Dermis microvascular lymphatic vessel endothelial cell (primary cell): Measurements from ENCODE around the gene HNRNPA2B1. TPM values are rescaled to one million over a fixed set of nuclear protein-coding genes. Genes with fewer than 3 reads are reported as not detected.

Experiments
- DNase-seq, 2 donors: peaks; one replicate each; pipeline versions ENCODE4 v3.0.0 to v3.0.0-alpha.2; 2010; ENCODE audit warnings: low read depth in 2 of 2
- total RNA-seq: library from RNA; depleted of rRNA; stranded (reverse); fragments of >200 nt; gene quantifications from 2 replicates; pipeline ENCODE4 v1.2.1, GENCODE V29; 2014

HNRNPA2B1 gene
- 99.9 and 102 TPM in 2 replicates for total RNA-seq

DNA sequence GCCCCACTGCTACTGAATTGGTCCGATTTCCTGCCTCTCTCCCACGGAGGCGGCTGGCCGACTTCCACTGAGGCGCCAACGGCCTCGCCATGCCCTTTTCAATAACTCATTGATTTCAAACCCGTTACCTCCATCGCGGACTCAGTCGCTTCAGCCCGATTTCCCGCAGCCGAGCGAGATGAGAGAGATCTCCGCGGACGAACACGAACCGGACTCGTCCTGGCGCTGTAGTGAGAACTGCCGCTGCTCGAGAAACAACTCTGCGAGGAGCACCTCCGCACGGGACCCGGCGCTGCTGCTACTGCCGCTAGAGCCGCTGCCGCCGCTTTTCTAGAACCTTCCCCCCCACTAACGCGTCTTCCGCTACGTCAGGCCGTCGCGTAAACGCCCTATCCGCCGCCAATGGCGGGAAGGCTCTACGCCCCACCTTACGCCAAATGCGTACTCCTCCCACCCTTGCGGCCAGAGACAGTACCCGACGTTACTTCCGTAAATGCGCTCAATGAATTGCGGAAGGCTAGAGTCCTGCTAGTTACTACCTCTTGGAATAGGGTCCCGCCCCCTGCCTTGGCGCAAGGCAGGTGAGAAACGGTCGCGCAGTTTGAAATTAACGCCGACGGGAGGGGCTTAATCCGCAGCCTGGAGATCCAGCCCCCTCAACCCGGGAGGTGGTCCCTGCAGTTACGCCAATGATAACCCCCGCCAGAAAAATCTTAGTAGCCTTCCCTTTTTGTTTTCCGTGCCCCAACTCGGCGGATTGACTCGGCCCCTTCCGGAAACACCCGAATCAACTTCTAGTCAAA, at the start of gene HNRNPA2B1:
Gene HNRNPA2B1, minus strand, starts transcription at position 303 of the 803 bp plus-strand sequence. Its CDS starts 169 bp downstream, at position 134.
- peak; percentile 97 to 99 for DNase-seq

DNA sequence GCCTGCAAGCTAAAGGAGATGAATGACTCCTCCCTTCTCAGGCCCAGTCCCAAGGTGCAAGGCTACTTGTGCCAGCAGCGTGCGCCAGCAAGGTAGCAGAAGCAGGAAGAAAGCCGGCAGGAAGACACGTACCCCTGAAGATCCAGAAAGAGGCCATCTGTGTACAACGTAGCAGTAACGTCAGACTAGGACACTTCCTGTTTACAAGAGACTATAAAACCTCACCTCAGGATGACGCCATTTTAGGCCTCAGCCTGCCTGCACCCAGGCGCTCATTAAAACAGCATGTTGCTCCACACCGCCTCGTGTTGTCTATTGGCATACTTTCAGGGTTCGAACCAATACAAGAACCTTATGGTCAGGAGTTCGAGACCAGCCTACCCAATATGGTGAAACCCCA, 49.7 kb upstream of the HNRNPA2B1 start:
- DNase-seq: no peak

DNA sequence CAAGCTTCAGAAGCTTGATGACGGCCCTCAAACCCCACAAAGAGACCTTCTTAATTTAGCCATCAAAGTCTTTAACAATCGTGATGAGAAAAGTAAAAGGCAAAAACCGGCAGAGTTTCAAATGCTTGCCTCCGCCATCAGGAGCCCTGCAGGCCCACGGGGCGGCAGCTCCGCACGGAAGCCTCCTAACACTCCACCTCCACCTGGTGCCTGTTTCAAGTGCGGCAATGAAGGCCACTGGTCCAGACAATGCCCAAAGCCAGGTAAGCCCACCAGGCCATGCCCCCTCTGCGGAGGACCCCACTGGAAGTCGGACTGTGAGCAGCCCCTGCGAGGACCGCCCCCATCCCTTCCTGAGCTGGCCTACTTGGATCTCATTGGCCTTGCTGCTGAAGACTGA, 44.6 kb upstream of the HNRNPA2B1 start:
- DNase-seq: no peak

DNA sequence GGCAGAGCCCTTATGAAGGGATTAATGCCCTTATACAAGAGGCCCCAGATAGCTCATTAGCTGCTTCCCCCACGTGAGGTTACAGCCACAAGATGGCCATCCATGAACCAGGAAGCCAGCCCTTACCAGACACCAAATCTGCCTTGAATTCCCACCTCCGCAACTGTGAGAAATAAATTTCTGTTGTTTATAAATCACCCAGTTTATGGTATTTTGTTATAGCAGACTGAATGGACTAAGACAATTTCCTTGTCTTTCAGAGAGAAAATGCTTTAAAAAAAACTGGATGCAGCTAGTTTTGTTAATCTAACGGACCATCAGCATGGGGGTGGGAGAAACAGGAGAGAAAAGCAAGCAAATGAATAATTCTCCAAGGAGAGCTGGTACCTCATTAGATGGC, 37.5 kb upstream of the HNRNPA2B1 start:
- DNase-seq: no peak

DNA sequence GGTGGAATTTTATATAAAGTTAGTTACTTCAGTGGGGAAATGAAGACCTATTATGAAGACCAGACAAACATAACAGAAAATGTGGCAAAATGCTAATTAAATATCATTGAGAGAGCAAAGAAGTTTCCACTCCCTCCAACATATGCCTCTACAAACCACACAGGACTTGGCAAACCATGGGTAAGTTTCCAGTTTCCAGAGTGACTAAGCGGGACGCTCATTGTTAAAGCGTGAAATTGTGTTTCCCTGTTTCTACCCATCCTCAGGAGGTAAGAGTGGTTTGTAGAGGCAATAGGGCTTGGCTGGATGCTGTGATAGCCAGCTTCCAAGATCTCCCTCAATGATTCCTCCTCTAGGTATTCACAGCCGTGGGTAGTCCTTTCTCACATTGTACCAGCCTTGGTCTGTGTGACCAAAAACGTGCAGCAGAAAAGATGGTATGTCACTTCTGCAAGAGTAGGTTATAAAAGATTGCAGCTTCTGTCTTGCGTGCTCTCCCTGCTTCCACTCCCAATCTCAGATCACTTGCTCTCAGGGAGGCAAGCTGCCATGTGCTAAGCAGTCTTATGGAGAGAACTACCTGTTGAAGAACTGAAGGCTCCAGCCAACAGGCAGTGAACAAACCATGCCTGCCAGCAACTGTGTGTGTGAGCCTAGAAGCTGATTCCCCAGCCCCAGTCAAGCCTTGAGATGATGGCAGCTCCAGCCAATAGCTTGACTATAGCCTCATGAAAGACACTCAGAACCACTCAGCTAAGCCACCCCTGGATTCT, 36.7 kb upstream of the HNRNPA2B1 start:
- DNase-seq: no peak

DNA sequence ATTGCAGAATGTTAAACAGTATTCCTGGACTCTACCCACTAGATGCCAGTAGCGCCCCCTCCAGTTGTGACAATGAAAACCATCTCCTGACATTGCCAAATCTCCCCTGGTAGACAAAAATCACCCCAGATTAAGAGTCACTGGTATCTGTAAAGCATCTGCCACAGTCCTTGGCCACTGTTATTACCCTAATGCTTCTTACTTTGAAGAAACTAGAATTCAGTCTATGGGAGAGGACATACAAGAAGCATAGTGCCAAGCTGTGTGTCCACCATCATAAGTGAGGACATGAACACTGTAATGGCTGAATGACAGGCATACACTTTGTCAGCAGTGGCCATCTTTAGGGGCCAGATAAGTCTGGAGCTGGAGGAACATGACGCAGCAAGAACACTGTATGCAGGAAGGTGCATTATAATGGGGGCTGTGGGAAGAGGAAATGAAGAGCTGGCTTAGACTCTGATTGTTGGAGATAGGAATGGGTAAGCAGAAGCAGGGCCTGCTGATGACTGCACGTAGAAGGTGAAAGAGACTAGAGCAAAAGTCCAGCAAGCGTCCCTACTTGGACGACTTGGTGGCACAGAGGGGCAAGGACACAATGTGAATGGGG, 33.5 kb upstream of the HNRNPA2B1 start:
- DNase-seq: peak in 1 of 2 donors; percentile 16

DNA sequence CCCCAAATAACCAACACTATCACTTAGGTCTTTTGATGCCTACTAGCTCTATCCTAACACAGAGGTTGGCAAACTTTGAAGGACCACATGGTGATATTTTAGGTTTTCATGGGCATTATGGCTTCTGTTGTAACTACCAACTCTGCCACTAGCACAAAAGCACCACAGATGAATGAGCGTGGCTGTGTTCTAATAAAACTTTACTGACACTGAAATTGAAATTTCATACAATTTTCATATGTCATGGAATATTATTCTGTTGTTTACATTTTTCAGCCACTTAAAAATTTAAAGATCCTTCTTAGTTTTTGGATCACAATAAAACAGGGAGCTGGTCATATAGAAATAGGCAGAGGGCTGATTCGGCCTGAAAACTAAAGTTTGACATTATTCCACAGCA, 27.4 kb upstream of the HNRNPA2B1 start:
- no peak for DNase-seq

DNA sequence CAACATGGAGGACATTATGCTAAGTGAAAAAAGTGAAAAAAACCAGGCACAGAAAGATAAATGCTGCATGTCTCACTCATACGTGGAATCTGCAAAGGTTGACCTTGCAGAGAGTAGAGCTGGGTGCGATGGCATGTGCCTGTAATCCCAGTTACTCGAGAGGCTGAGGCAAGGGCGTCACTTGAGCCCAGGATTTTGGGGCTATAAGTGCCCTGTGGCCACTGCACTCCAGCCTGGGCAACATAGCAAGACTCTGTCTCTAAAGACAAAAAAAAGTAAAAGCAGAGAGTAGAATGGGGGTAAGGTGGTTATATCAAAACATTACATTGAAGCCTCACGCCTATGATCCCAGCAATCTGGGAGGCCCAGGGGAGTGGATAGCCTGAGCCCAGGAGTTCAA, 23.8 kb upstream of the HNRNPA2B1 start:
- no peak for DNase-seq

DNA sequence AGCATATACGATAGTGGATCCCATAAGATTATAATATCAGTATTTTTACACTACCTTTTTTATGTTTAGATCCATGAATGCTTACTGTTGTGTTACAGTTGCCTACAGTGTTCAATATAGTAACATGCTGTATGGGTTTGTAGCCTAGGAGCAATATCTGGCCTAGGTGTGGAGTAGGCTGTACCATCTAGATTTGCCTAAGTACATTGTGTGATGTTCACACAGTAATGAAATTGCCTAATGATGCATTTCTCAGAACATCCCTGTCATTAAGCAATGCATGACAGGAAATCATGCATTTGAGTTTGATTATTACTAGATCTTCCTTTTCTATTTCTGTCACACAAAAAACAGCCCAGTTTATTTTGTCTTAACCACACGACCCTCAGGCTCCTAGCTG, 15.5 kb upstream of the HNRNPA2B1 start:
- DNase-seq: no peak

DNA sequence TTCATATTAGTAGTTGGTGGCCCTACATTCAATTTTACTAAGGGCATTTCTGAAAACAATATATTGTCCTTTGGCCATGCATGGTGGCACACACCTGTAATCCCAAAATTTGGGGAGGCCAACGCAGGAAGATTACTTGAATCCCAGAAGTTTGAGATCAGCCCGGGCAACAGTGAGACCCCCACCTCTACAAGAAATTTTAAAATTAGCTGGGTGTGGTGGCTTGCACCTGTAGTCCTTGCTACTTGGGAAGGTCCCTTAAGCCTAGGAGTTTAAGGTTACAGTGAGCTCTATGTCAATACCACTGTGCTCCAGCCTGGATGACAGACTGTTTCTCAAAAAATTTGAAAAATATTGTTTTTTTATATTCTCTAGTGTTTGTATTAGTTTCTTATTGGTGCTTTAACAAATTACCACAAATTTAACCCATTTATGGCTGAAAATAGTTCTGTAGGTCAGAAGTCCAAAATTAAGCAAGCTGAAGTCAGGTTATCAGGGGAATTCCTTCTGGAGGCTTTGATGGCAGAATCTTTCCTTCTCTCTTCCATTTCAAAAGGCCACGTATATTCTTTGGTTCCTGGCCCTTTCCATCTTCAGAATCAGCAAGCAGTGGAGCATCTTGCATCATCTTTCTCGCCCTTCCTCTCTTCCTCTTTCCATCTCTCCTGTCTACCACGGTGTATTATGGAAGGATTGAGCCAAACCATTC, 13.4 kb upstream of the HNRNPA2B1 start:
- DNase-seq: no peak

DNA sequence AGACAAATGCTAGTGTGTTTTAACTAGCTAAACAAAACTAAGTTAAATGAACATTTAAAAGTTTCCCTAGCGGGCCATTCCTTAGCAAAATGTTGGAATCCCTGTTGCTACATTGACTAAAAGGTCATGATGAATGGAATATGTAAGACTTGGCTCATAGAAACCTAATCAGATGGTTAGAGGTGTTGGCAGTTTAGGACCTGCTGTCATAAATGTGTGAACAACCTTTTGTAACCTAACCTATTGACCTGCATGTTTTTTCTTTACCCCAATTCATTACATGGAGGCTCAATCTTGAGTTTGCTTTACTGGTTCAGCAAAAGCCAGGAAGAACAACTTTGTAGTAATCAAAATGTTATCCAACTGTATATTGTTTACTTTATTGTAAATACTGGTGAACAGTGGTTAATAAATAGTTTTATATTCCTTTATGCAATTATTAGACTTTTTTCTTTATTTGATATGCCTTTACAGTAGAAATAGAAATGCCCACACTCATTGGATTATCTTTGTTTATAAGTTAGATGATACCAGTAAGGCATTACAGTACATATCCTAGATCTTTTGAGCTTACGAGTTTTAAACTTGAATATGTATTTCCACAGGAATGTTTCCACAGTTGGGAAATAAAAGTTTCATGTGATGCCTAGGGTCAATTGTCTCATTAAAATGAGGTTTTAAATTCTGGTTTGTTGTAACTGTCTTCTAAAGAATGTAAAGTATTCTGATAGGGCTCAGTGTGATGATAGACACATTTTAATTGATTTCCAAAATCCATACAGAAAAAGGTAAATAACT, 12.6 kb upstream of the HNRNPA2B1 start:
- no peak for DNase-seq

DNA sequence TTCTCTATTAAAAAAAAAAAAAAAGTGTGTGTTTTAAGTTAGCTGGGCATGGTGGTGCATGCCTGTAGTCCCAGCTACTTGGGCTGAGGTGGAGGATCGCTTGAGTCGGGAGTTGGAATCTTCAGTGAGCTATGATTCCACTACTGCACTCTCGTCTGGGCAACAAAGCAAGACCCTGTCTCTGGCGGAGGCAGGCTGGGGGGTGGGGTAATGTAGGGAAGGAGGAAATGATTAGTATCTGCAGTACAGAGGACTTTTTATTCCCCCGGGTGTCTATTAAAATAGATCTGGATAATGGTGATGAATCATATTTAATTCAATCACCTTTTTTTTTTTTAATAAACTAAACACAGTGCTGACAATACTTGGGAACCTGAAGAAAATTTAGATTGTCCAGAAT, 7.5 kb upstream of the HNRNPA2B1 start:
- DNase-seq: peak in 1 of 2 donors; percentile 51

DNA sequence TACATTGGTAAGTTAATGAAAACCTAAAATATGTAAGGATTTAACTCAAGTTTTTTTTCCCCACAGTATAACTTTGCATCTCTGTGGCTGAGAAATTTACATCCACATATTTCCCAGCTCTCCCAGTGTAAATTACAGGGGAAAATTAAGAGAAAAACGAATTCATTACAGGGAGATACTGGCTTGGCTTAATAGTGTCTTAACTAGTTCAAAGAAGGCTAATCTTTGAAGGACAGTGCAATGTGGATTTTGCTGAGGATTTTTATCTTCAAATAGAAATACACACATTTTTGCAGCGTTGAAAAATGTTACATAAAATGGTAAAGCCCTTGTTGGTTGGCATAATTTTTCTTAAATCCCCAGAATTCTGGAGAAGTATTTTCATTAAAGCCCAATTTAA, 2.5 kb upstream of the HNRNPA2B1 start:
- no peak for DNase-seq

DNA sequence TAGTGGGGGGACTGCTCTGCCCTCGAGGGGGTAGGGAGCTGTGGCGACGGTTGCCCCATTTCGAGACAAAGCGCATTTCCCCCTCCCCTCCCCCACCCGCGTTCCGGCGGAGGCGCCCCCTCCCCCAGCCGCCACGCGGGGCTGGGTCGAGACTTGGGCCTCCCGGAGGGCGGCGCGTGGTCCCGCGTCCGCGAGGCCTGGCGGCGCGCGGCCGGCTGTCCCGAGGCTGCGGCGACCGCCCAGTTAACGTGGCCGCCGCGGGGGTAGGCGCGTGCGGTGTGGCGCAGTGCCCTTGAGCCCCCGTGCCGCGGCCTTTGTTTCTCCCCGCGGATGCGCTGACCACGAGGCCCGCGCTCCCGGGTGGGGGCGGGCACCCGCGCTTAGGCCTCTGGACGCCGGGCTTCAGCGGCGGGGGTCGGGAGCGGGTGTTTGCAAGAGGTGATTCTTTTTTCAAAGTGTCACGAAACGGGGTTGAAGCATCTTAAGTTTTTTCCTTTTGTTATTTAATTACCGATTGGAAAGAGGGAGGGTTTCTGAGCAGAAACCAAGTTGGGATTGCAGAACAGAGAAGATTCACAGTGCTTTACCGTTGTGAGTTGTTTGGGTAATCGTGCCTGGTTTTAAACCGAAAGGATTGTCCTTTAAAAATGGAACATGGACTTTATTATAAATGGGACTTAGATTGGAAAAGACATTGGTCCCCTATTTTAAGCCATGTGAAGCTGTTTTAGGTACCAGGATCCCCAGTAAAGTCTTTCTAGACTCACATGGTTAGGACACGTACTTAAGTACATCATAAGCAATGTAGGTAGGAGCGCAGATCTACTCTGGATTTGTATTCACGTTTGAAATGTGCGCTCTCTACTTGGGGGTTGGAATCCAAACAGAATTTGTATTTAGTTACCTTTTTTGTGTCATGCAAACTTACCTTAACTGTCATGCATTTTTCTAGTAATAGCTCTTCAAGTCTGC, 1.8 kb upstream of the HNRNPA2B1 start:
- DNase-seq: peak in 1 of 2 donors; percentile 54

DNA sequence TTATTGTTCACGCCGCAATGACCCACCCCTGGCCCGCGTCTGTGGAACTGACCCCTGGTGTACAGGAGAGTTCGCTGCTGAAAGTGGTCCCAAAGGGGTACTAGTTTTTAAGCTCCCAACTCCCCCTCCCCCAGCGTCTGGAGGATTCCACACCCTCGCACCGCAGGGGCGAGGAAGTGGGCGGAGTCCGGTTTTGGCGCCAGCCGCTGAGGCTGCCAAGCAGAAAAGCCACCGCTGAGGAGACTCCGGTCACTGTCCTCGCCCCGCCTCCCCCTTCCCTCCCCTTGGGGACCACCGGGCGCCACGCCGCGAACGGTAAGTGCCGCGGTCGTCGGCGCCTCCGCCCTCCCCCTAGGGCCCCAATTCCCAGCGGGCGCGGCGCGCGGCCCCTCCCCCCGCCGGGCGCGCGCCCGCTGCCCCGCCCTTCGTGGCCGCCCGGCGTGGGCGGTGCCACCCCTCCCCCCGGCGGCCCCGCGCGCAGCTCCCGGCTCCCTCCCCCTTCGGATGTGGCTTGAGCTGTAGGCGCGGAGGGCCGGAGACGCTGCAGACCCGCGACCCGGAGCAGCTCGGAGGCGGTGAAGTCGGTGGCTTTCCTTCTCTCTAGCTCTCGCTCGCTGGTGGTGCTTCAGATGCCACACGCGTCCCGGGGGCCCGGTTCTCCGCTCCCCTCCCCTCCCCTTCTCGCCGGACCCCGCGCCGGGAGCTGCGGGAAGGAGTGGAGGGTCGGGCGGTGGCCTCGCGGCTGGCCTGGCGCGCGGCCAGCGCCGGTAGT, 887 bp upstream of the HNRNPA2B1 start, which contains the start of gene CBX3:
Gene CBX3, plus strand, starts transcription at position 499 of the 772 bp plus-strand sequence. CDS start 1,254 bp downstream, outside the sequence.
- peak in 1 of 2 donors; percentile 84 for DNase-seq

DNA sequence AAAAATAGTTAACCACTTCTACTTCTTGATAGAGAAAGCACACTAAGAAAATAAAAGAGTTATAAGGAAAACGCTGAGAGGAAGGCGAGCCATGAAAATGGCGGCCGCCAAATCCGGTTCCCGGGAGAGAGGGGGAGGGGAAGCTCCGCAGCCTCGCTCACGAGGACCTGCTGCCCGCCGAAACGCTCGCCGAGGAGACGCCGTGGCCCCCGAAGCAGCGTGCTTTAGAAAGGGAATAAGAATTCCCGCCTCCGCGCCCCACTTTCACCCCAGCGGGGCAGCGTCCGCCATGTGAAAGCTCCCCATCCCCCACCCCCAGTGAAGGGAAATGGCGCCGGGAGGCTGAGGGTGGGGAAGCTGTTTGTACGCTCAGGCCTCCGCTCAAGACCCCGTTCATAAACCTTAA, 505 bp downstream of the HNRNPA2B1 start:
- peak in 1 of 2 donors; percentile 47 for DNase-seq

DNA sequence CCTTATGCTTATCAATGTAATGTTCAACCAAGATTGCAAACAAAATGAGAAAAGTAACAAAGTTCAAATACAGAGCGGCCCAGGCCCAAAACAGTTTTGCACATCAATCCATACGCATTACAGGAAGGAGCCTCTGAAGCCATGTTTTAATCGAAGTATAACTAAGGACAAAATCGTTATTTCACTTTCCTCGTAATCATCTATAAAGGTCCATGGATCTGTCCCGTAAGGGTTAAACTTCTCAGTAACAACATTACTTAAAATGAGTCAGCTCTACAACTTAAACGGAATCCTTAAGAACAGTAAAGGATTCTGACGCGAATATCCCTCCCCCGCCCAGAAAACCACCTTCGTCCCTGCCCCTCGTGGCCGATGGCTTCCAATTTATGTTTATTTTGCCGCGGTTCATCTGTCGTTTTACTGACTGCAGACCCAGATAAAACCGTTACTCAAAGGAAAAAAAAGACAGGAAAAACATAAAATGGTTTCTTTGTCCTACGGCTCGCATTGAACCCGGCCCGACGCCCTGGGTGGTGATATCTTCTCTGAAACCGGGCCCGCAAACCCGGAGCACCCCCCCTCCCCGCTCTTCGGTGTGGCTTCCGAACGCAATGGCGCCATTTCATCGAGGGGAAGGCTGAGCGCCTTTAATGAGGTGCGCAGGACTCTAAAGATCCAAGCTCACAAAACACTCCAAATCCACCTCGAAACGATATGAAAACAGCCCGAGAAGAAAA, 1.1 kb downstream of the HNRNPA2B1 start:
- peak in 1 of 2 donors; percentile 52 for DNase-seq

DNA sequence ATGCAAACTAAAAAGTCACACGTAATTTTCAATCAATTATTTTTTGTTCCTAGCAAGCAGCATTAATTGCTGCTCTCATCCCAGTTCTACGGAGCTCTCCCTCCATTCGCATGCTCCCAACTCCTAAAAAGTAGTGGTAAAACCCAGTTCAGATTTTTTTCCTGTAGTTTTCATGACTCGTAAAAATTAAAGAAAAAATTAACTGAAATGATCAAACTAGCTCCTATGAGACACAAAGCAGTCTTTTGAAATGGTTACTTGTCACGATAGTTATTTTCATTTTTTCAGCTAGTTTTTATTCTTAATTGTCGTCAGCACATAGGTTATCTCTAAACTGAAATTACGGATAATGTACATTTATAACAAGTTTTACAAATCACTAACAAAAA, 1.8 kb downstream of the HNRNPA2B1 start:
- no peak for DNase-seq
